GM19455 (cell line): Measurements from ENCODE around the gene PIEZO1.

Source experiments
- ATAC-seq: cut with Tn5 transposase; IDR thresholded peaks from one replicate; pipeline ENCODE4 v1.9.1; 2021; ENCODE audit not compliant: unreplicated experiment

PIEZO1 gene

DNA sequence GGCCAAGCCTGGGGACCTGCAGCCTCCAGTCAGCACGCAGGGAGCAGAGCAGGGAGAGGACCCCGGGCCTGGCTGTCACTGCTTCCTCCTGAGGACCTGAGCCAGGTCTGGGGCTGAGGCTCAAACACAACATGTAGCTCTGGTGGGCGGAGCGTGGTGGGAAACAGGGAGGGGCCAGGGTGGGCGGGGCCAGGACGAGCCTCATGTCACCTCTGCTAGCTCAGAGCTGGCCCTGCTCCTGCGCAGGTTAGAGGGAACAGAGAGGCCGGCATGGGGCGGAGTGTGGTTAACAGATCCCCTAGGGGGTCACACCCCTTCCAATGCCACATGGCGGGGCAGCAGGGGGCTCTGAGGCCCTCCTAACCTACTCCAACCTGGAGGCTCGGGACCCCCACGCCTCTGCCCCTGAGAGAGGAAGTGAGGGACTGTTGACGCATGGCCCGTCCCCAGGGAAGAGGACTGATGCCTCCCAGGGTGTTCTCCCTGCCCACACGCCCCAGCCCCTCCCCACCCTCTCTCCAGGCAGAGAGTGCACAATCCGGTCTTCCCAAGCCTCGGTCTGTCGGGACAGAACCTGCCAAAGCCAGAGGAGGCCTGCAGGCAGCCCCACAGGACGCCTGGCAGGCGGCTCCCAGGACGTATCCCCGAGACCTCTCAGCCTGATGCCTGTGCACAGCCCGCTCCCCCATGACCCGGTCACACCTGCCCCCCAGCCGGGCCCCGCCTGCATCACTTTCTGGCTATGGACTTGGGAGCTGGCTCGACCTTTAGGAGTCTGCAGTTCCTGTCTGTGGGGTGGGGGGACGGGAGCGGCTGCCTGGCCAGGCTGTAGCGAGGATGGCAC is 15.2 kb downstream of the PIEZO1 start:
- no peak for ATAC-seq

DNA sequence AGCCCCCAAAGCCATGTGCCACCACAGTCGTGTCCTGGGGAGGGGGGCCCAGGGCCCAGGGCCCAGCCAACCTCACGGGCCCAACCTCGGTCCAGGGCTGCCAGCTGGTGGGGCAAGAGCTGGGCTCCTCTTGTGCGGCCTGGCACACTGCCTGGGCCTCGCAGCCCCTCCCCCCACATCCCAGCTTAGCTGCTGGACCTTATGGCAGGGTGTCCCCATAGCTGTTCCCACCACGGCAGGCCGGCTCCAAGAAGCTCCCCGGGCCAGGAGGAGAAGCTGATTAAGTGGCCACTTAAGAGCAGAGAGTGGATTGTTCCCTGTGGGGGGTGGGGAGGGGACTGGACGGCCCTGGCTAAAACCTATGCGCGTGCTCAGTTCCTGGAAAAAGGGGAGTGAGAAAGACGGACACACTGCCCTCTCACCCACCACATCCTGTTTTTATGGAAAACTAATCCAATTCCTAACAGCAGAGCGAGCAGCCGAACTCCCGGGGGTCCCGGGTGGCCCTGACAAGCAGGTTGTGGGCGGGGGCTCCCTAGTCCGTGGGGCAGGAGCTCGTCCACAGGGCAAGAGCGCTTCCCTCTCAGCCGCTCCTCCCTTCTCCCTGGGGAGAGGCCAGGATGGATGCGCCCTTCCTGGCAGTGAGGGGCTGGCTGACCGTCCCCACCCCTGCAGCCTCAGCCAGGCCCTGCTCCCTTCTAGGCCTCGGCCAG is 16.8 kb downstream of the PIEZO1 start:
- ATAC-seq, result no peak

DNA sequence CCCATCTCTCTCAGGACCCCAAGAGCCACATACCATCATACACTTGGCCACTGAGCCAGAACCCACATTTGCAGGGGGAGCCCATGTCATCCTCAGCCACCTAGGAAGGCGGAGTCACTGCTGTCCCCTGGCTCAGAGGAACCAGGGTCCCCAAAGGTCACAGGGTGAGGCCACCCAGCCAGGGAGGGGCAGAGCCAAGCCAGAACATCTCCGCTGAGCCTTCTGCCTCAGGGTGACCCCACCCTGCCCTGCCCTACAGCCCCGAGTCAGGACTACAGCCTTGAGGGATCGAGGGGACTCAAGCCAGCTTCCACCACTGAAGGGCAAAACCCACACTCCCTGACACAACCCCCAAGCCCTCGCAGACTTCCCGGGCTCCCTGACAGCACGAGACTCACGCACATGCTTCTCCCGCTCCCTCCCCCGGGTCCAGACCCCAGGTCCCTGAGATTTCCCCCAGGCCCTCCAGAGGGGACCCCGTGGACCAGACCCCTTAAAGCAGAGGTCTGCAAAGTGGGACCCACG is 17.4 kb downstream of the PIEZO1 start:
- no peak for ATAC-seq

DNA sequence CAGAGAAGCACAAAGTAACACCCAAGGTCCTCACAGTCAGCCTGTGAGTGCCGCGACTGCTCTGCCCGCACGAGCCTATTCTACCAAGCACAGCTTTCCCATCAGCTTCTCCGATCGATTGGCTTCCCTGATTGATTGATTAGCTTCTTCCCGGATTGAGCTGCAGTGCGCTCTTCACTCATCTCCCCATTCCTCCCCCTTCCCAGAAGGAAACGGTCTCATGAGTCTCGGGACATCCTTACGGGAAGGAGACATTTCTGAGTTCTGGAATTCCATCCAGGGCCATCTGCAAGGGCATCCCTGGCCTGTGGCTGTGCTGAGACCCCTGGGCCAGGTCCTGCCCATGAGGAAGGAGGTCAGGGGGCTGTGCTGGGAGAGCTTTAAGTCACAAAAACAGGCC is 18.0 kb downstream of the PIEZO1 start:
- ATAC-seq, result no peak

DNA sequence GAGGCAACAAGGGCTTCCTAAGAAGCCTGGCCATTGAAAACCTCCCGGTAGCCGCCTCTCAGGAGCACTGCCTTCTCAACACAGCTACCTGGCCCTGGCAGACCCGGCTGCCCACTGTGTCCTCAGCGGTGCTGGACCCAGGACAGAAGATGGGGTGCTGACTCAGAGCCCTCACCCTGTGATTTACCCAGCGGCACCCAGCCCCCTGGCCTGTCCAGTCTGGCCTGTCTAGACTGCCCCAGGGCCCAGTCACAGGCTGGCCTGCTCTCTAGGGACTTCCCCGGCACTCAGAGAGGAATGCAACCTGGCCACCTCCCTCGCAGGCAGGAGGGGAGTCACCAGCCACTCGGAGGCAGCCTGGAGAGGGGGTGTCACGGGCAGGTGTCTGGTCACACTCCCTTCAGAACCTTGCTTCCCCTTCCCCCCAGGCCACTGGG is 20.1 kb downstream of the PIEZO1 start:
- no peak for ATAC-seq

DNA sequence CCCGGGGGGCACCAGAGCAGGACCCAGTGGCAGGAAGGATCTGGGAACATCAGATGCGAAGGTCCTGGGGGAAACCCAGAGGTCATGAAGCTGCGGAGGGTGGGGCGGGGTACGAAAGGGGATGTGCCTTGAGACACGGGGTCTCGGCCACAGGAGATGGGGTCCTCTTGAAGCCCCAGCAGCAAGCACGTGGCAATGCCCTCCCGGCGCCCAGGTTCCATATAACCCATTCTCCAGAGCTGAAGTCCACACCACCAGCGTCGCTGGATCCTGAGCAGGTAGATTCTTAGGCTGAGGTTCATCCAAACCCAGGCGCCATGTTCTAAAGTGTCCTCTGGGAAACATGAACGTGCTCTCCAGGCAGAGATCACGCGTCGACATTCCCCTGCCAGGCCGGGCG is 20.9 kb downstream of the PIEZO1 start:
- no peak for ATAC-seq

DNA sequence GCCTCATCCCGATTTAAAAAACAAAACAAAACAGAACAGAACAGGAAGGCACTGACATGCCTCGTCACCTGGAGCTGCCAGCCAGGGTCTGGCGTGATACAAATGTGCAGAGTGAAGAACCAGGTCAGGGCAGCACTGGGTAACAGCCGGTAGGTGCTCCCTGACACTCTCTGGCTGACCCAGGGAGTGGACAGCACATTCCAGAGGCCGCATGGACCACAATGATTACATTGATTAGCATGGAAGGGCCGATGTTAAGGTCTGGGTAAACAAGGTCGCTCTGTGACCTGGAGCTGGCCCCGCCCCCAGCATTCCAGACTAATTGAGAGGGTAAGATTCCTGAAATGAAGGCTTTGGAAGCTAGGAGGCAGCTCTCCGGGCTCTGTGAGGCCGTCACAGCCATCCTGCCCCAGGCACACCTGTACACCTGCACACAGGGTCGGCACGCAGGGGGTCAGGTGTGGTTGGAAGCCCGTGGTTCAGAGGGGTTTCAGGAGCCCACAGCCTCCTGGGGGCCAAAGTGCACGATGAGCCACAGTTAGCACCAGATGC is 21.4 kb downstream of the PIEZO1 start:
- no peak for ATAC-seq

DNA sequence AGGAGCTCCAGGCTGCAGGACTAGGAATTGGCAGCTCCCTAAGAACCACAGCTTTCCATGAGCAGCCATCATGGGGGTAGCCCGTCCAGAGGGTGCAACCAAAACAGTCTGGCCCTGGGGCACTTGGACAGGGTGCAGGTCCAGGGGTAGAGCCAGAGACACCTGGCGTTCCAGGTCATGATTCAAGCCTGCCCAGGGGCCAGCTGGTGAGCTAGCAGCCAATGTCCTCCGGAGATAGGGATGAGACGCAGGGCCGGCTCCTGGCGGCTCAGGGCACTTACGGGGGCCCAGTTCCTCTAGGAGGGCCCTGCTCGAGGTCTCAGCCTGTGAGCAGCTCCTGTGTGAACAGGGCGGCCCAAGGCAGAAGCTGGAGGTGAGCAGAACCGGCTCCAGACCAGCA is 22.1 kb downstream of the PIEZO1 start:
- no peak for ATAC-seq

DNA sequence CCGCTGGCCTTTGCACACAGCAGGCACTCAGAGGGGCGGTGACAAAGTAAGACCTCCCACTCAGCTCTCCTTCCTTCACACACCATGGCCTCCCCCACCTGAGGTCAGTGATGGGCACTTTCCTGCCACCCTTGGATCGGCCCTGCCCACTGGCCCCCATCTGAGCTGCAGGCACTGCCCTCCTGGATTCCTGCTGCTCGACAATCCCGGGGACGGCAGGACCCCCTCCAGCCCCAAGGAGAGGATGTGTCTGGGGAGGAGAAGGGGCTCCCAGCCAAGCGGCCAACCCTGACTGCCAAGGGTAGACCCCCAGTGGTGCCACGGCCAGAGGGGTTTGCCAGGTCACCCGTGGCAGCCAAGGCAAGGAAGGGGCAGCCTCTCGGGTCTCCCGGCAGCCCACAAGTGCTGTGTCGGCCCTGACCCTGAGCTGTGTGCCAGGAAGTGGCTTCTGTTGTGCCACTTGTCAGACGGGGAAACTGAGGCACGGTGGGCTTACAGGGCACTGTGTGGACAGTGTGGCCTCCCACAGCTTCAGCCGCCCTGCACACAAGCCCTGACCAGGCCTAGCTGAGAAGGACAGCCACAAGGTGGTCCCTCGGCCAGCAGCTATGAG is 22.7 kb downstream of the PIEZO1 start:
- no peak for ATAC-seq

DNA sequence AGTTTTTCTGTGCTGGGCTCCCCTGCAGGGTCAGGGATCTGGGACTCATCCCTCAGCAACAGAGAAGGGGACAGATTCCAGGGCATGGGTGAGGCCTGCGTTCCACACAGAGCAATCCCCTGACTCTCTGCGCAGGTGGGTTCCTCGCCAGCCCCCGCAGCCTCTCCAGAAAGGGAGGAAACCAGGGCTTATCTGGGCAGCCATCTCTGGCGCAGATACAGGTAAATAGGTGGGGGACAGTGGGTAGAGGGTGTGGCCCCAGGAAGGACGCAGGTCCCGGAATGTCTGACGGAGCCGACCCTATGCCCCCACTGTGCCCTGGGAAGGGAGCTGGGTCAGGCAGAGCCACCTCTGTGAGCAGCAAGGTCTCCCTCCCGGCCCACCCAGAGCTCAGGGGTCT is 23.2 kb downstream of the PIEZO1 start:
- ATAC-seq, result no peak

DNA sequence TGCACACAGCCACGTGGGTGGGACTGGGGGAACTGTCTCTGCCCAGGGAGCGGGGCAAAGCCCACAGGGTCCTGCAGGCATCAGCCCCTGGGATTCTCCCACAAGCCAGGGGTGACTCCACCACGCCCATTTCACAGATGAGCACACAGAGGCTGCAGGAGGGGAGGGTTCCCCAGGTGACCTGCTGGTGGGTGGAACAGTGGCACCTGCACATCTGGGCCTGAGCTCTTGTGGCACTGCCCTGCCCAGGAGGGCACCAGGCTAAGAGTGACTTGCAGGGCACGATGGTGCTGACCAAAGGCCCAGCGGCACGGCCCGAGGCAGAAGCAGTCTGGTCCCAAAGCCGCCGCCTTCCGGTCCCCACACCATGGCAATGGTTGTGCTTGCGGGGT is 23.9 kb downstream of the PIEZO1 start:
- ATAC-seq, result no peak

DNA sequence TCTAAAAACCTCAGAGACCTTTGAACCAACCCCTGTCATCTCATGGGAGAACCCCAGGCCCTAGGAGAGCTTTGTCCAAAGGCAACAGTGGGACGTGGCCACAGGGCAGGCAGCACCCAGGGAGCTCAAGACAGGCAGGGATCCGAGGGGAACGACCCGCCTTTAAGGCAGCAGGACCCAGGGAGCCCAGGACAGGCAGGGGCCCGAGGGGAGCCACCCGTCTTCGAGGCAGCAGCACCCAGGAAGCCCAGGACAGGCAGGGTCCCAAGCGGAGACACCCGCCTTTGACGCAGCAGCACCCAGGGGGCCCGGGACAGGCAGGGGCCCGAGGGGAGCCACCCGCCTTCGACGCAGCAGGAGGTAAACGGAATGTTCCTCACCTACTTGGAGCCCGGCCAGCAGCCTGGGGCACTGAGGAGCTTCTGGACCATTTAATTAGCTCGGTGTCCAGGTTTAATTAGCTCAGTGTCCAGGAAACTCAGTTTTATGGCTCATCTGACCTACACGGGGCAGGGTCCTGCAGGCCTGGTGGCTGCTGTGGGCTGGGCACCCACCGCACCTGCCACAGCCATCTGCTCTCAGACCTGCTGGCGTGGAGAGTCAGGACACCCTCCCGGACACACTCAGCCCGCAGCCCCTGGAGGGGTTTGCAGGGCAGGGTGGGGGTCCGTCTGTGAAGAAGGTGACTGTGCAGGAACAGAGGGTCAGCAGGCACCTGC is 24.4 kb downstream of the PIEZO1 start:
- no peak for ATAC-seq

DNA sequence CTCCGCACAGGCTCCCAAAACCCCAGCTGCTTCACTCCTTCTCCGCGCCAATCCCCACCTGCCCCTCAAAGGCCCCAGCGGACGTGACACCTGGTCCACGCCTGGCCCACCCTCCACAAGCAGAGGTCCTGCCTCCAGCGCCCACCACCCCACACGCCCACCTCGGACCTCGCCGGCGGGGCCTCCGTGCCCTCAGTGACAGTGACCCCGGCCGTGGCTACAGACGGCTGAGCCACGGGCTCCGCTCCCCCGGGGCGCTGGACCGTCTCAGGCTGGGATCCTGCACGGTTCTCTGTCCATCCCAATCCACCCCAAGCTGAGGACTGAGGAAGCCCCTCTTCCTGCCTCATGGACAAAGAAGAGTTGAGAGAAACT is 25.1 kb downstream of the PIEZO1 start:
- no peak for ATAC-seq

DNA sequence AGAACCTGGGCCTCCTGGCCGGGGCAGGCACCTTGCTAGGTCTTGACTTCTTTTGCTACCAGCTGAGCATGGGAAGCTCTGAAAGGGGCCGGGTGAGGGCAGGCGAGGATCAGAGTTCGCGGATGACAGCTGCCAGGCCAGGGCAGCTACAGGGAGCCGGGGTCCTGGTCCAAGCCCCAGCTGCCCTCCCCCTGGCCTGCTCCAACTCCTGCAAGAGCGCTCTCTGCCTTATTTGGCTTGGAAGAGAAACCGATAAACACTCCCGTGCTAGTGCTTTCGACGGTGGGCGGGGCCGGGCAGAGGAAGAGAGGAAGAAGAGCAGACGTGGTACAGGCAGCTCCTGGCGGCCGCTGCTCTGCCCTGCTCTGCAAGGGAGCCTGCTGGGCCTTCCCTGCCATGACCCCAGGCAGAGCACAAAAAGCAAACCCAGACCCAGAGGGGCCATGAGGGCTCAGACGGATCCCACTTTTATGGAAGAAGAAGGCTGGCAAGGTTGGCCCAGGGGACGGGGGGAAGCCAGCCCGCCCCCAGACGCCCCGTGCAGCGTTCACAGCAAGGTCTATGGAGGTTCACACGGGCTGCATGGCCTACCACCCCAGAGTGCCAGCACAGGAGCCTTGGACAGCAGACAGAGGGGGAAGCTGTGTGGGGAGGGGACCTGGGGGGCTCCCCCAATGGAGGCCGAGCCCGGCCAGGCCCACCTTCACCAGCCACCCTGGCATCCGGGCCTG is 25.6 kb downstream of the PIEZO1 start:
- no peak for ATAC-seq

DNA sequence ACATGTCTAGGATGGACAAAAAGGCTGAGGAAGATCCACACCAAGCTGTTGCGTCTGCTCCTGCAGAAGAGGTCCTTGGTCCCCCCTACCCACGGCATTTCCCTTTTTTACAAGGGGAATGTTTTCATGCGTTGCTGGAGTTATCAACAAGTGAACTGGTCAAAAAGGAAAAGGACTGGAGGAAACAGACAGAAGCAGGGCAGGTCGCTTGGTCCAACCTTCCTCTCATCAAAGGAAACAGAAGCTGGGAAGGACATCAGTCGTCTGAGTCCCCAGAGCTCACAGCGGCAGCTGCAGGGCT is 26.1 kb downstream of the PIEZO1 start:
- no peak for ATAC-seq

DNA sequence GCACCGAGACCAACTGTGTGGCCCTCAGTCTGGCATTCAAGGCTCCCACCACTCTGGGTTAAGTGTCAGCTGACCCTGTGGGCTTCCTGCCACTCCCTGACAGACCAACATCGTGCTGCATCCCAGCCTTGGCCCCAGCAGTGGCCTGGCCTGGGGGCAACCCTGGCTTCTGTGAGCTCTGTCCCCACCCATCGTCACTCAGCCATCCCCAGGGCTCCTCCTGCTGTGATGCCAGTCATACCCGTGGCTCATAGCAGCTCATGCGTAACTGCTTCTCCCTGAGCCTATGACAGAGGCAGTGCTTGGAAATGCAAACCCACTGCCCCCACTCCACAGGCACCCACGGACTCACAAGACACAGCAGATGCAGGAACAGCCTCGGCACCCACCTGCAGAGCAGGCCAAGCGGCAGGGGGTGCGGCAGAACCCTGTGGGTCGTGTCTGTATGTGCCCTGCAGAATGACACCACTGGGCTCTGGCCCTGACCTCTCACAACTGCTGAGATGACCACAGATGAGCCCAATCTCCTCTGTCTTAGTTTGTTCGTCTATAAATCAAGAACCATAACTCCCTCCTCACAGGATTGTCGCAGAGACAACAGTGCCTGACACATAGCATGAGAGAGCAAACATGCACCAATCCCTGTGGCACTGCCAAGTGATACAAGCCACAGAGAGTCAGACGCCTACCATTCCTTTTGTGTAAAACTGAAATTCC is 26.6 kb downstream of the PIEZO1 start:
- no peak for ATAC-seq

DNA sequence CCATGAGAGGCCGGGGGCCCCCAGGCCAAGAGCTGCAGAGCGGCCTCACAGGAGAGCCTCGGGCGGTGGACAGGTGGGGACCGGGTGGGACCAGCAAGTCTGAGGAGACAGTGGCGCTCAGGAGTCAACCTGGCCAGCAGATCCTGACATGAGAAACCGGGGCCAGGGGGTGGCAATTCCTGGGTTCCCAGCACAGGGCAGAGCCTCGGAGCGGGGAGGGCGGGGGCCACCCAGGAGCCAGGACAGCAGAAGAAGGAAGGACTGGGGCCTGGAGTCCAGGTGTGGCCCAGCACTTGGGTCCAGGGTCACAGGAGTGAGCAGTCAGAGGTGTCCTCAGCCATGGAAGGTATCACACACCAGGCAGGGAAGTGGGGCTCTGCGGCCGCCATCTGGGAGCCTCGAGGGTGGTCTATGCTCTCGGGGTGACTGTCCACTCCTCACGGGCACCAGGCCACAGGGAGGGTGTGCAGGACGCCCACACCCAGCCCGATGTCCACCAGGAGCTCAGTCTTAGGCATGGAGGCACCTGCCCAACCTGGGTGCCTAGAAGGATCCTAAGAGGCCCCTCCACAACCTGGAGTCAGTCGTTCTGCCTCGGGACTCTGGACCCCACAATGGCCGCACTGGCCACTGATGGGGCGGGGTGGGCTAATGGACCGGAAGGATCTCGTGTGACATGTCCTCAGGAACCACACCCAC is 29.1 kb downstream of the PIEZO1 start:
- no peak for ATAC-seq

DNA sequence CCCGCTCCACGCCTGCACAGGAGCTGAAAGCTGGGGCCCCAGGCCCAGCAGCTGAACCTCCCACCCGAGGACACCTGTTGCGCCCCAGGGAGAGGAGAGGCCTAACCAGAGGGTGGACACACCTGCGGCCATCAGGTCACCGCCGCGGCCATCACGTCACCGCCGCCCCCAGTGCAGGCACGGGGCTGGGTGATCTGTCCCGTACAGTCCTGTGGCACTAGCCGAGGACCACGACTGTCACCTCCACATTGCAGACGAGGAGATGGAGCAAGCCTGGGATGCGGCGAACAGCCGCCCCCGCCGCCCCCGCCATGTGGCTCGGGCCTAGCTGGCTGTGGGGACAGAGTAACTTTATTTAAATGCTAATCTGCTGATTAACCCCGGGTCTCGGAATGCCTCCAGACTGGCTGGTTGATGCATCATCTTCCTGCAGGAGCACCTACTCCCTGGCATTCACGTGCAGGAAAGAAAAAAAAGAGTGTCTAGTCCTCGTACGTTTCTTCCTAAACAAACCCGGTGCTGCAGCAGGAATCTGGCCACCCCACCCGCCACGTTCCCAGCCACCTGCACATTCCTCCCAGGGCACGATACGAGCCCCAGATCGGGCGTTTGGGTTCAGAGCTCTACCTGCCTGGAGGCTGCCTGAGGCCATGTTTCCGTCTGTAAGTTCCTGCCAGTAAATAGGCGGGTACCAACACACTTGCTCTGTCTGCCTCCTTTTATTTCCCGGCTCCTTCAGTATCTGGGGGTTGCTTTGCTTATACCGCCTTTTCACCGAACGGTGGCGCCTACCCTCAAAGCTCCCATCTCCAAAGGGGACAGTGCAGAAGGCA is 29.9 kb downstream of the PIEZO1 start:
- ATAC-seq, result no peak
